GM12872 (cell line): ENCODE data around the gene KIAA0232.
A peak's percentile ranks its signal among the peaks of the same experiment; 100 is the strongest.

Experiments
- TF ChIP-seq, protein P1 (sequence below): IDR thresholded peaks from 3 replicates; pipeline ENCODE4 v1.5.1; 2011; ENCODE audit warnings: low read depth, mild to moderate bottlenecking, low read length, moderate library complexity; ENCODE audit not compliant: insufficient read depth

Gene KIAA0232

GRCh38 chr4:6869944-6870343, 87.4 kb downstream of the KIAA0232 start:
- TF ChIP-seq, protein P1, sequence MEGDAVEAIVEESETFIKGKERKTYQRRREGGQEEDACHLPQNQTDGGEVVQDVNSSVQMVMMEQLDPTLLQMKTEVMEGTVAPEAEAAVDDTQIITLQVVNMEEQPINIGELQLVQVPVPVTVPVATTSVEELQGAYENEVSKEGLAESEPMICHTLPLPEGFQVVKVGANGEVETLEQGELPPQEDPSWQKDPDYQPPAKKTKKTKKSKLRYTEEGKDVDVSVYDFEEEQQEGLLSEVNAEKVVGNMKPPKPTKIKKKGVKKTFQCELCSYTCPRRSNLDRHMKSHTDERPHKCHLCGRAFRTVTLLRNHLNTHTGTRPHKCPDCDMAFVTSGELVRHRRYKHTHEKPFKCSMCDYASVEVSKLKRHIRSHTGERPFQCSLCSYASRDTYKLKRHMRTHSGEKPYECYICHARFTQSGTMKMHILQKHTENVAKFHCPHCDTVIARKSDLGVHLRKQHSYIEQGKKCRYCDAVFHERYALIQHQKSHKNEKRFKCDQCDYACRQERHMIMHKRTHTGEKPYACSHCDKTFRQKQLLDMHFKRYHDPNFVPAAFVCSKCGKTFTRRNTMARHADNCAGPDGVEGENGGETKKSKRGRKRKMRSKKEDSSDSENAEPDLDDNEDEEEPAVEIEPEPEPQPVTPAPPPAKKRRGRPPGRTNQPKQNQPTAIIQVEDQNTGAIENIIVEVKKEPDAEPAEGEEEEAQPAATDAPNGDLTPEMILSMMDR = no peak

GRCh38 chr4:6873291-6873690, 90.8 kb downstream of the KIAA0232 start:
- TF ChIP-seq, protein P1 = peak; percentile 11; the same call in 1 of the 3 replicates

DNA sequence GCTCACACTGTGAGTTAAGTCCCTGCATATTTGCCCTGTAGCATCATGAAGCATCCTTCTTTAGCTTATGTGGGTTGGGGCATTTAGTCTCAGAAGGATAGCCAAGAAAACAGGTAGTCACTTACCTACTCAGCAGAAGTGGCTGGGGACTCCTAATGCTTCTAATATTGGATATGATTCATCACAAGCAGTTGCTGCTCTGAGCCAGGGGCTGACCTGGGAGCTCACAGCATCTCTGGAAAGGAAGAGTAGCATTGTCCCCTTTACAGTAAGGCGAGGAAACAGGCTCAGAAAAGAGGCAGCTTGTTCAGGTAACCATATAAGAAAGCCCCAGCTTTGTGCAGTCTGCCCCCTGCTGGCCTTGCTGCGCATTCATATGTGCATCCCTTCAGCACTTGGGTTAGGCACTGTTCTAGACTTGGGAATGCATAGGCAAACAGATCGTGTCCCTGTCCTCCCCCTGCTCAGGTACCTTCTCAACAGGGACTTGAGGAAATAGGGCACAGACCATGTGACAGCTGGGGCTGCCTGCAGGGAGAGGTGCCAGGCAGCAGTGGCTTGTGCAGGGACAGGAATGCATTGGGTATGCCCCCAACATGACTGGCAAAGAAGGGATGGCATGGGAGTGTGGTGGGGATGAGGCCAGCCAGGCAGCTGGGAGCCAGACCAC, 91.4 kb downstream of the KIAA0232 start:
- TF ChIP-seq, protein P1 = peak; percentile 95

DNA sequence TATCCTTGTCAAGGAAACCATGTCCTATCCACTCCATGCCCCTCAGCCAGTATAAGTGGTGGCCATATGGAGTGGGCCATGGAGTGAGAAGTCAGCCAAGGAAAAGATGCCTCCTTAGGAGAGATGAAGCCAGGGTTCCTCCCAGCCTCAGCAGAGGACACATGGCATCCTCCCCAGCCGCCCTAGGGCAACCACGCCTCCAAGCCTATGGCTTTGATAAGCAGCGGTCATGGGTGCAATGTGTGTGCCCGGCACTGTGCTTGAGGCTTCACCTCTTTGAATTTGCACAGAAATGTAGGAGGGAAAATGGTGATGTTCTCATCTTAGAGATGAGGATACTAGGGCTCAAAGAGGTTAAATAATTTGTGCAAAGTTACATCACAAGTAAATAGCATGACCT, 92.5 kb downstream of the KIAA0232 start:
- TF ChIP-seq, protein P1 = no peak

GRCh38 chr4:6875431-6875831, 92.9 kb downstream of the KIAA0232 start:
- TF ChIP-seq, protein P1 = no peak

DNA sequence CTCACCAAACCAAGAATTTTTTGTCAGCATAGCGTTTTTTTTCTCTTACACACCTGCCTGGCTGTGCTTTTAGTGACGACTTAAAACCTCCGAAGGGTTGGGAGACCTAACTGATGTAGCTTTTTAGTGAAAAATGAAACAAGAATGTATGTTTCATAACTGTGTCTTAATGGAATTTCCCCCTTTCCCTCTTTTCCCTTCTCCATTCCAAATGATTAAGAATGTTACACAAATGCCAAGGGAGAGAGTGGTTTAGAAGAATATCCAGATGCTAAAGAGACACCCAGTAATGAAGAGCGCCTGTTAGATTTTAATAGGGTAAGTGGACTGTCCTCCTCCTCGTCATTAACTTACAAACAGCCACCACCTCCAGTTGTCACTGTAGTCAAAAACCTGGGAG, 93.9 kb downstream of the KIAA0232 start:
- TF ChIP-seq, protein P1 = no peak

DNA sequence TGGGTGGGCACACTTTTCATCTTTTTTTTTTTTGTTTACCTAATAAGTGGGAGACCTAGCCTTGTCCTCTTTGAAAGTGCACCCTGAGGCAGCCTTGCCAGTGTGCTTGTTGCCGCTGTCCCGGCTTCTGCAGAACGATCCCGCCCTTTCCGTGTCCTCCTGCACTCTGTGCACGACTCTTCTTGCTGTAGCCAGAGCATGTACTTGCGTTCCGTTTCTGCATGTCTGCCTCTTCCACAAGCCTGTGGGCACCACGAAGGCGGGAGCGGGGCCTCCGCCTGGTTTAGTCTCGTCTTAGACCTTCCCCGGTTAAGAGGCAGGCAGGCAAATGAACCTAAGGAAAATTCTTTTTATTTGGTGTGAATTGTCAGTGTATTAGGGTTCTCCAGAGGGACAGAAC, 94.5 kb downstream of the KIAA0232 start:
- TF ChIP-seq, protein P1 = no peak
